HepG2 (cell line): ENCODE data around the gene ANAPC16. TPM values are rescaled to one million over a fixed set of nuclear protein-coding genes. Genes with fewer than 3 reads are reported as not detected.

Experiments
- BRCA1 ChIP-seq: sonication (generic); formaldehyde crosslinking; IDR thresholded peaks from 2 replicates; pipeline ENCODE4 v1.4.0; 2020; ENCODE audit warnings: missing genetic modification reagents
- CBFB ChIP-seq: sonication (generic); formaldehyde crosslinking; IDR thresholded peaks from 2 replicates; pipeline ENCODE4 v1.4.0; 2020; ENCODE audit warnings: missing genetic modification reagents
- GPN1 ChIP-seq: sonication (generic); formaldehyde crosslinking; IDR thresholded peaks from 2 replicates; pipeline ENCODE4 v1.5.1; 2020; ENCODE audit warnings: missing genetic modification reagents, borderline replicate concordance
- GTF2F1 ChIP-seq: fragments of 150-350 bp; IDR thresholded peaks from 2 replicates; pipeline ENCODE4 v1.6.1; 2014; ENCODE audit warnings: low read length
- ISL2 ChIP-seq: sonication (generic); formaldehyde crosslinking; IDR thresholded peaks from 2 replicates; pipeline ENCODE4 v1.5.0; 2020; ENCODE audit warnings: missing genetic modification reagents
- KDM2A ChIP-seq: sonication (generic); formaldehyde crosslinking; IDR thresholded peaks from 2 replicates; pipeline ENCODE4 v1.4.0; 2020; ENCODE audit warnings: low read depth, missing genetic modification reagents, borderline replicate concordance
- MBD4 ChIP-seq: IDR thresholded peaks from 2 replicates; pipeline ENCODE4 v1.6.1; 2012; ENCODE audit warnings: low read length, inconsistent platforms, borderline replicate concordance
- PHF8 ChIP-seq: sonication (generic); formaldehyde crosslinking; IDR thresholded peaks from 2 replicates; pipeline ENCODE4 v1.5.0; 2020; ENCODE audit warnings: missing genetic modification reagents
- TRIM24 ChIP-seq: sonication (generic); formaldehyde crosslinking; IDR thresholded peaks from 2 replicates; pipeline ENCODE4 v1.8.0; 2022; ENCODE audit warnings: mild to moderate bottlenecking, missing genetic modification reagents
- YY1 ChIP-seq: IDR thresholded peaks from 2 replicates; pipeline ENCODE4 v1.6.1; 2011; ENCODE audit warnings: low read length, low read depth, moderate library complexity, mild to moderate bottlenecking; ENCODE audit not compliant: insufficient read depth, insufficient replicate concordance
- ZC3H4 ChIP-seq: sonication (generic); formaldehyde crosslinking; IDR thresholded peaks from 2 replicates; pipeline ENCODE4 v1.4.0; 2020; ENCODE audit warnings: missing genetic modification reagents, borderline replicate concordance
- ZNF564 ChIP-seq: sonication (generic); formaldehyde crosslinking; IDR thresholded peaks from 2 replicates; pipeline ENCODE4 v1.8.1; 2023; ENCODE audit warnings: mild to moderate bottlenecking, missing genetic modification reagents
- ZNF703 ChIP-seq: sonication (generic); formaldehyde crosslinking; IDR thresholded peaks from 2 replicates; pipeline ENCODE4 v1.5.1; 2020; ENCODE audit warnings: missing genetic modification reagents, mild to moderate bottlenecking, moderate library complexity, borderline replicate concordance
- polyA plus RNA-seq, 8 experiments: library from polyadenylated mRNA; depleted of rRNA in 3 of 8; stranded (reverse) in 7 of 8; unstranded in 1 of 8; fragments of >200 nt; fragmentation: Illumina TruSeq in 4 of 8; extraction: Trizol in 4 of 8; gene quantifications; 2 replicates each; pipeline versions ENCODE4 v1.2.1 to v1.2.3, GENCODE V29; 2011 to 2016; ENCODE audit warnings: low read depth in 4 of 8, missing spikeins in 1 of 8, mixed read lengths in 1 of 8; ENCODE audit not compliant: insufficient read depth in 1 of 8
- total RNA-seq, 5 experiments: library from RNA; depleted of rRNA; stranded (reverse); fragments of >200 nt; fragmentation: Illumina TruSeq; extraction: Trizol; gene quantifications; 2 replicates each; pipeline ENCODE4 v1.2.3, GENCODE V29; 2016; ENCODE audit warnings: low read depth in 1 of 5
- TF ChIP-seq, protein P1 (sequence below), 2 experiments: sonication (generic) in 1 of 2; formaldehyde crosslinking in 1 of 2; IDR thresholded peaks; 2 replicates each; pipeline versions ENCODE4 v1.6.1 to v1.9.0; 2014 to 2022; ENCODE audit warnings: antibody characterized with exemption in 1 of 2, borderline replicate concordance in 1 of 2, inconsistent platforms in 1 of 2, low read depth in 1 of 2, missing genetic modification reagents in 1 of 2
- TF ChIP-seq, protein P2 (sequence below): sonication (generic); formaldehyde crosslinking; IDR thresholded peaks from 2 replicates; pipeline ENCODE4 v1.4.0; 2020; ENCODE audit warnings: missing genetic modification reagents
- TF ChIP-seq, protein P3 (sequence below): sonication (generic); formaldehyde crosslinking; IDR thresholded peaks from 2 replicates; pipeline ENCODE4 v1.4.0; 2020; ENCODE audit warnings: missing genetic modification reagents
- TF ChIP-seq, protein P4 (sequence below): IDR thresholded peaks from 2 replicates; pipeline ENCODE4 v1.6.1; 2016; ENCODE audit warnings: mild to moderate bottlenecking, missing biosample characterization, missing genetic modification reagents

ANAPC16 gene
- total and polyA plus RNA-seq, 2 of the 13 experiments (the other 11 are each of a cell fraction or from before 2014, with no cell fraction given) = 74.8 to 89.4 TPM

DNA sequence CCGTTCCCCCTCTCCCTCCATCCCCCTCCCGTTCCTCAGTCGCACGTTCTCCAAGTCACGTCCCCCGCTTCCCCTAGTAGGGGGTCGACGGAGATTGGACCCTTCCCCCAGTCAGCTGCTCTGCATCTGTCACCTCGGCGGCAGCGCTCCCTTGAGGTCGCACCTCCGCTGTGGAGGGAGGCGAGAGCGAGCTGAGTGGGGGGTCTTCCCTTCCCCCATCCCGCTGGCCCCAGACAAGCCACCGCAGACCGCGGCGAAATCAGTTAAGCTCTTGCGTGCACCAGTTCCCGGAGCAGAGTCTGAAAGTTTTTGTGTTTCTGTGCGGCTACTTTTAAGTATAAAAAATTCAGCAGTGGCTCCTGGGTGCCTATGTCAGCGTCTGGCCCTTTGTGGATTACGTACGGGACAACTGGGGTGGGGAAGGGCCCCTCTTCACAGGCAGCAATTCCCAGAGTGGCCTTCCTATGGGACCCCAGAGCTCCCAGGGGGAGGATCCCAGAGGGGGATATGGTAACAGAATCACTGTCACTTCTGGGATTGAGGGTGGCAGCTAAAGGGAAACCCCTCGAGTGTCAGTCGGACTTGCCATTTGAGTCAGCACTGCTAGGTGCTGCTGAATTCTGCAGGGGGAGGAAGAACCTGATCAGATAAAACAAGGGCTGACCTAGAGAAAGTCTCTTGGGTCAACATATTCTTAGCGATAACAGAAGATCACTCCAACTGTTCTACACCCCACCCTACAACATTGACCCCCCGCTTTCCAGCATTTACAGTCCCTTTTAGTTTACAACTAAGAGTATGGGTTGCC is 45.4 kb downstream of the ANAPC16 start (continued):
- TF ChIP-seq, protein P1, sequence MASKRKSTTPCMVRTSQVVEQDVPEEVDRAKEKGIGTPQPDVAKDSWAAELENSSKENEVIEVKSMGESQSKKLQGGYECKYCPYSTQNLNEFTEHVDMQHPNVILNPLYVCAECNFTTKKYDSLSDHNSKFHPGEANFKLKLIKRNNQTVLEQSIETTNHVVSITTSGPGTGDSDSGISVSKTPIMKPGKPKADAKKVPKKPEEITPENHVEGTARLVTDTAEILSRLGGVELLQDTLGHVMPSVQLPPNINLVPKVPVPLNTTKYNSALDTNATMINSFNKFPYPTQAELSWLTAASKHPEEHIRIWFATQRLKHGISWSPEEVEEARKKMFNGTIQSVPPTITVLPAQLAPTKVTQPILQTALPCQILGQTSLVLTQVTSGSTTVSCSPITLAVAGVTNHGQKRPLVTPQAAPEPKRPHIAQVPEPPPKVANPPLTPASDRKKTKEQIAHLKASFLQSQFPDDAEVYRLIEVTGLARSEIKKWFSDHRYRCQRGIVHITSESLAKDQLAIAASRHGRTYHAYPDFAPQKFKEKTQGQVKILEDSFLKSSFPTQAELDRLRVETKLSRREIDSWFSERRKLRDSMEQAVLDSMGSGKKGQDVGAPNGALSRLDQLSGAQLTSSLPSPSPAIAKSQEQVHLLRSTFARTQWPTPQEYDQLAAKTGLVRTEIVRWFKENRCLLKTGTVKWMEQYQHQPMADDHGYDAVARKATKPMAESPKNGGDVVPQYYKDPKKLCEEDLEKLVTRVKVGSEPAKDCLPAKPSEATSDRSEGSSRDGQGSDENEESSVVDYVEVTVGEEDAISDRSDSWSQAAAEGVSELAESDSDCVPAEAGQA (IDR thresholded peaks at IDR 0.05; ENCODE audit: low read depth) = no peak; the same call in 1 of the 2 replicates
- TF ChIP-seq, protein P1 (CRISPR knock-in tag; IDR thresholded peaks at IDR 0.05; ENCODE audit: borderline replicate concordance) = no peak
- no peak for TF ChIP-seq MBD4
- TF ChIP-seq BRCA1 (CRISPR knock-in tag) = 0 out of 2 replicates have a peak, but pooled peaks have one; percentile 34
- TF ChIP-seq, protein P2, sequence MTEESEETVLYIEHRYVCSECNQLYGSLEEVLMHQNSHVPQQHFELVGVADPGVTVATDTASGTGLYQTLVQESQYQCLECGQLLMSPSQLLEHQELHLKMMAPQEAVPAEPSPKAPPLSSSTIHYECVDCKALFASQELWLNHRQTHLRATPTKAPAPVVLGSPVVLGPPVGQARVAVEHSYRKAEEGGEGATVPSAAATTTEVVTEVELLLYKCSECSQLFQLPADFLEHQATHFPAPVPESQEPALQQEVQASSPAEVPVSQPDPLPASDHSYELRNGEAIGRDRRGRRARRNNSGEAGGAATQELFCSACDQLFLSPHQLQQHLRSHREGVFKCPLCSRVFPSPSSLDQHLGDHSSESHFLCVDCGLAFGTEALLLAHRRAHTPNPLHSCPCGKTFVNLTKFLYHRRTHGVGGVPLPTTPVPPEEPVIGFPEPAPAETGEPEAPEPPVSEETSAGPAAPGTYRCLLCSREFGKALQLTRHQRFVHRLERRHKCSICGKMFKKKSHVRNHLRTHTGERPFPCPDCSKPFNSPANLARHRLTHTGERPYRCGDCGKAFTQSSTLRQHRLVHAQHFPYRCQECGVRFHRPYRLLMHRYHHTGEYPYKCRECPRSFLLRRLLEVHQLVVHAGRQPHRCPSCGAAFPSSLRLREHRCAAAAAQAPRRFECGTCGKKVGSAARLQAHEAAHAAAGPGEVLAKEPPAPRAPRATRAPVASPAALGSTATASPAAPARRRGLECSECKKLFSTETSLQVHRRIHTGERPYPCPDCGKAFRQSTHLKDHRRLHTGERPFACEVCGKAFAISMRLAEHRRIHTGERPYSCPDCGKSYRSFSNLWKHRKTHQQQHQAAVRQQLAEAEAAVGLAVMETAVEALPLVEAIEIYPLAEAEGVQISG = peak; percentile 37; the same call in 1 of the 2 replicates
- no peak for TF ChIP-seq GPN1 (CRISPR knock-in tag)
- TF ChIP-seq KDM2A (CRISPR knock-in tag) = peak; percentile 70
- 0 out of 2 replicates have a peak, but pooled peaks have one; percentile 24 for TF ChIP-seq ISL2
- no peak for TF ChIP-seq GTF2F1
- 0 out of 2 replicates have a peak, but pooled peaks have one; percentile 8 for TF ChIP-seq TRIM24 (CRISPR knock-in tag)
- TF ChIP-seq, protein P3, sequence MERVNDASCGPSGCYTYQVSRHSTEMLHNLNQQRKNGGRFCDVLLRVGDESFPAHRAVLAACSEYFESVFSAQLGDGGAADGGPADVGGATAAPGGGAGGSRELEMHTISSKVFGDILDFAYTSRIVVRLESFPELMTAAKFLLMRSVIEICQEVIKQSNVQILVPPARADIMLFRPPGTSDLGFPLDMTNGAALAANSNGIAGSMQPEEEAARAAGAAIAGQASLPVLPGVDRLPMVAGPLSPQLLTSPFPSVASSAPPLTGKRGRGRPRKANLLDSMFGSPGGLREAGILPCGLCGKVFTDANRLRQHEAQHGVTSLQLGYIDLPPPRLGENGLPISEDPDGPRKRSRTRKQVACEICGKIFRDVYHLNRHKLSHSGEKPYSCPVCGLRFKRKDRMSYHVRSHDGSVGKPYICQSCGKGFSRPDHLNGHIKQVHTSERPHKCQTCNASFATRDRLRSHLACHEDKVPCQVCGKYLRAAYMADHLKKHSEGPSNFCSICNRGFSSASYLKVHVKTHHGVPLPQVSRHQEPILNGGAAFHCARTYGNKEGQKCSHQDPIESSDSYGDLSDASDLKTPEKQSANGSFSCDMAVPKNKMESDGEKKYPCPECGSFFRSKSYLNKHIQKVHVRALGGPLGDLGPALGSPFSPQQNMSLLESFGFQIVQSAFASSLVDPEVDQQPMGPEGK (CRISPR knock-in tag) = peak; percentile 46
- no peak for TF ChIP-seq CBFB (CRISPR knock-in tag)
- peak; percentile 12; the same call in 1 of the 2 replicates for TF ChIP-seq ZNF564 (CRISPR knock-in tag)
- no peak for TF ChIP-seq ZC3H4 (CRISPR knock-in tag)
- TF ChIP-seq ZNF703 (CRISPR knock-in tag) = 0 out of 2 replicates have a peak, but pooled peaks have one; percentile 42
- peak; percentile 2 for TF ChIP-seq YY1
- TF ChIP-seq, protein P4, sequence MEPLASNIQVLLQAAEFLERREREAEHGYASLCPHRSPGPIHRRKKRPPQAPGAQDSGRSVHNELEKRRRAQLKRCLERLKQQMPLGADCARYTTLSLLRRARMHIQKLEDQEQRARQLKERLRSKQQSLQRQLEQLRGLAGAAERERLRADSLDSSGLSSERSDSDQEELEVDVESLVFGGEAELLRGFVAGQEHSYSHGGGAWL (CRISPR knock-in tag) = no peak
- TF ChIP-seq PHF8 (CRISPR knock-in tag) = peak; percentile 46
